Sigmoid colon (tissue), 3 donors: ENCODE data around the gene MKNK1.

ENCODE experiments used
- CTCF ChIP-seq, 4 experiments: fragments of 450-650 bp in 3 of 4; fragments of 200-600 bp in 1 of 4; IDR thresholded peaks; one replicate each; pipeline ENCODE4 v1.5.1; 2016 to 2019; ENCODE audit warnings: antibody characterized with exemption in 4 of 4, mild to moderate bottlenecking in 3 of 4, moderate library complexity in 2 of 4
- POLR2A ChIP-seq, 2 donors: fragments of 450-650 bp; IDR thresholded peaks; one replicate each; pipeline ENCODE4 v1.6.1; 2016; ENCODE audit warnings: antibody characterized with exemption in 2 of 2, mild to moderate bottlenecking in 2 of 2, moderate library complexity in 2 of 2

- TF ChIP-seq CTCF (IDR thresholded peaks at IDR 0.05) (no peak), POLR2A (IDR thresholded peaks at IDR 0.05) (no peak)
Observed at GRCh38 chr1:46612937-46613660, 9.0 kb upstream of the MKNK1 start.
